EH (cell line): ENCODE measurements around the gene APLP2.
"Not testable (repeated sequence)": the region's sequence is repeated elsewhere in the genome, so short reads cannot be mapped to it uniquely, and the experiment has no call there.

Experiments
- DNase-seq: peaks from one replicate; pipeline ENCODE4 v3.0.0-alpha.2; 2015; ENCODE audit warnings: low read depth

APLP2 gene

DNA sequence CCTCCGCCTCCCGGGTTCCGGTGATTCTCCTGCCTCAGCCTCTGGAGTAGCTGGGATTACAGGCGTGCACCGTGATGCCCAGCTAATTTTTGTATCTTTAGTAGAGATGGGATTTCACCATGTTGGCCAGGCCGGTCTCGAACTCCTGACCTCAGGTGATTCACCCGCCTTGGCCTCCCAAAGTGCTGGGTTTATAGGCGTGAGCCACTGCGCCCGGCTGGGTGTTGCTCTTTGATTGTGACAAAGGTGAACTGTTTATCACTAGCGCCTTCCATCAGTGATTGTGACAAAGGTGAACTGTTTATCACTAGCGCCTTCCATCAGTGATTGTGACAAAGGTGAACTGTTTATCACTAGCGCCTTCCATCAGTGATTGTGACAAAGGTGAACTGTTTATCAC lies 123.9 kb downstream of the APLP2 start:
- not testable (repeated sequence) for DNase-seq
